Transverse colon (tissue), 4 donors: ENCODE results near the gene UBFD1.

Experiments
- POLR2A ChIP-seq: fragments of 450-650 bp; IDR thresholded peaks from one replicate; pipeline ENCODE4 v1.6.1; 2016; ENCODE audit warnings: antibody characterized with exemption, mild to moderate bottlenecking, moderate library complexity
- POLR2AphosphoS5 ChIP-seq, 3 donors: sonication (generic); formaldehyde crosslinking; IDR thresholded peaks; one replicate each; pipeline ENCODE4 v1.6.1; 2016; ENCODE audit warnings: antibody characterized with exemption in 3 of 3
- TF ChIP-seq, protein P1 (sequence below), 5 experiments: fragments of 200-600 bp in 3 of 5; fragments of 450-650 bp in 2 of 5; sonication (generic) in 3 of 5; IDR thresholded peaks; 1 replicate in 2 of 5; 2 replicates in 3 of 5; pipeline ENCODE4 v1.5.1; 2016 to 2017; ENCODE audit warnings: antibody characterized with exemption in 5 of 5, inconsistent platforms in 3 of 5, mild to moderate bottlenecking in 2 of 5, moderate library complexity in 1 of 5

DNA sequence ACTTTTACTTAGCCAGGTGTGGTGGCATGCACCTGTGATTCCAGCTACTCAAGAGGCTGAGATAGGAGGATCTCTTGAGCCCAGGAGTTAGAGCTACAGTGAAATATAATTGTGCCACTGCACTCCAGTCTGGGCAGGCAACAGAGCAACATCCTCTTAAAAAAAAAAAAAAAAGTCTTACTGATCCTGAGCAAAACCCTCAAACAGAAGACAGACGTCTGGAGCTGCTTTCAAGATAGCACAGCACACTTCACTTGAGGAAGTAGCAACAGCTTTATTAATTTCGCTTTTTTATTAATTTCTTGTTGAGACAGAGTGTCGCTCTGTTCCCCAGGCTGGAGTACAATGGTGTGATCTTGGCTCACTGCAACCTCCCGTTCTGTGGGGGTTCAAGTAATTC is 37.0 kb upstream of the UBFD1 start:
- TF ChIP-seq POLR2A (no peak), POLR2AphosphoS5 (IDR thresholded peaks at IDR 0.05) (no peak)
- TF ChIP-seq, protein P1, sequence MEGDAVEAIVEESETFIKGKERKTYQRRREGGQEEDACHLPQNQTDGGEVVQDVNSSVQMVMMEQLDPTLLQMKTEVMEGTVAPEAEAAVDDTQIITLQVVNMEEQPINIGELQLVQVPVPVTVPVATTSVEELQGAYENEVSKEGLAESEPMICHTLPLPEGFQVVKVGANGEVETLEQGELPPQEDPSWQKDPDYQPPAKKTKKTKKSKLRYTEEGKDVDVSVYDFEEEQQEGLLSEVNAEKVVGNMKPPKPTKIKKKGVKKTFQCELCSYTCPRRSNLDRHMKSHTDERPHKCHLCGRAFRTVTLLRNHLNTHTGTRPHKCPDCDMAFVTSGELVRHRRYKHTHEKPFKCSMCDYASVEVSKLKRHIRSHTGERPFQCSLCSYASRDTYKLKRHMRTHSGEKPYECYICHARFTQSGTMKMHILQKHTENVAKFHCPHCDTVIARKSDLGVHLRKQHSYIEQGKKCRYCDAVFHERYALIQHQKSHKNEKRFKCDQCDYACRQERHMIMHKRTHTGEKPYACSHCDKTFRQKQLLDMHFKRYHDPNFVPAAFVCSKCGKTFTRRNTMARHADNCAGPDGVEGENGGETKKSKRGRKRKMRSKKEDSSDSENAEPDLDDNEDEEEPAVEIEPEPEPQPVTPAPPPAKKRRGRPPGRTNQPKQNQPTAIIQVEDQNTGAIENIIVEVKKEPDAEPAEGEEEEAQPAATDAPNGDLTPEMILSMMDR (IDR thresholded peaks at IDR 0.05) = no peak
